ENCODE measurements around the gene MALRD1. TPM values are rescaled to one million over a fixed set of nuclear protein-coding genes. Genes with fewer than 3 reads are reported as not detected.

The MALRD1 gene
- total RNA-seq, 1 experiment from 2014 or later = not detected

GRCh38 chr10:19783721-19784120, 735.1 kb downstream of the MALRD1 start:
- DNase-seq (ENCODE audit: low read depth, low spot score) = no peak
- intact Hi-C loops (cut with micrococcal nuclease; ENCODE audit: unreplicated experiment) (no loop called here), in situ Hi-C loops (cut with HindIII; ENCODE audit: low pct_unique_long_range_greater_than_20kb, low sequenced_read_pairs) (no loop called here)
- Histone ChIP-seq H3K4me1 (ENCODE audit: control insufficient read depth, insufficient read depth, low read length) (no peaks in the 10 kb centered on the region), H3K4me3 (ENCODE audit: low read depth in 2 of 2, low read length in 2 of 2) (no peak overlapping the region), H3K9me3 (ENCODE audit: control insufficient read depth, insufficient read depth, low read depth, low read length) (no peaks in the 10 kb centered on the region), H3K27me3 (ENCODE audit: control insufficient read depth, insufficient read depth, low read length) (no peaks in the 10 kb centered on the region), H3K36me3 (ENCODE audit: control insufficient read depth, insufficient read depth, low read length) (no peaks in the 10 kb centered on the region), H3K27ac (ENCODE audit: low read length) (no peak overlapping the region)
- no peak for ATAC-seq
- ChIA-PET POLR2A (no interaction called here), CTCF (no interaction called here)
- no peak for TF ChIP-seq REST (IDR thresholded peaks at IDR 0.05; ENCODE audit: insufficient read depth in 1 of 2, low read depth in 2 of 2, low read length in 1 of 2)
- no peak for TF ChIP-seq TCF7L2 (IDR thresholded peaks at IDR 0.05; ENCODE audit: low read depth, low read length)
- no peak for TF ChIP-seq SIN3A (IDR thresholded peaks at IDR 0.05; ENCODE audit: borderline replicate concordance, insufficient read depth, low read depth, low read length)
- no peak for TF ChIP-seq POLR2AphosphoS5 (IDR thresholded peaks at IDR 0.05; ENCODE audit: low read depth, low read length)
- TF ChIP-seq CTCF (IDR thresholded peaks at IDR 0.05) = no peak
- BruUV-seq (replicated peaks) = no TSS peak

Data from Panc1 (cell line).